Anterior cingulate cortex (tissue), 58 donors: Measurements from ENCODE around the gene EDIL3.
"Not testable (repeated sequence)": the region's sequence is repeated elsewhere in the genome, so short reads cannot be mapped to it uniquely, and the experiment has no call there.

Experiments
- DNase-seq, 58 donors: peaks; one replicate each; lab custom pipeline; 2025; lab: John Stamatoyannopoulos, UW

The EDIL3 gene

DNA sequence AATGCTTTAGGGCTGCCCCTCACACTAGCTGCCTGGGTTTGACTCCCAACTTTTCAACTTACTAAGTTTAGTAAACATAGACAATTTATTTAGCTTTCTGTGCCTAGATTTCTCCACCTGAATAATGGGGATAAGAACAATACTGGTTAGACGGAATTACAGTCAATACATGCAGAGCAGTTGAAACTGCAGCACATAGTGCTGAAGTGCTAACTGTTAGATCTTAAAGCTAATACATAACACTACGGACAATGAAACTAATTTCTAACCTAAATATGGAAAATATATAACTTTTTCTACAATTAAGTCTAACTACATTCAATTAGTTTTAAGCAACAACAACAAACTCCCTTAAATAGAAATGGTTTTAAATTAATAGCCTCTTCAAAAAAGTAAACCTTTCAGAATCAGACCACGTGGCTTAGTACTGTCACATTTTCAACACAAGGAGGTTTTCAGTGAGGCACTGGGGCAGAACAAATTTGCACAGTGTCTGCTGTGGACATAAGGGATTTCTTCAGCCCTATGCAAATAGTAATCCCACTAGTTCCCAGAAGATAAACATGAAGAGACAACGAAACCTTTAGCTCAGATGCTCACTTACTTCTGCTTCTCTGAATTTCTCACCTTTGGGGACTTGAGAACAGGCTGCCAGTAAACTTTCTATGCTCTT lies 293.4 kb downstream of the EDIL3 start:
- peak in 1 of 58 donors; percentile 9 for DNase-seq

DNA sequence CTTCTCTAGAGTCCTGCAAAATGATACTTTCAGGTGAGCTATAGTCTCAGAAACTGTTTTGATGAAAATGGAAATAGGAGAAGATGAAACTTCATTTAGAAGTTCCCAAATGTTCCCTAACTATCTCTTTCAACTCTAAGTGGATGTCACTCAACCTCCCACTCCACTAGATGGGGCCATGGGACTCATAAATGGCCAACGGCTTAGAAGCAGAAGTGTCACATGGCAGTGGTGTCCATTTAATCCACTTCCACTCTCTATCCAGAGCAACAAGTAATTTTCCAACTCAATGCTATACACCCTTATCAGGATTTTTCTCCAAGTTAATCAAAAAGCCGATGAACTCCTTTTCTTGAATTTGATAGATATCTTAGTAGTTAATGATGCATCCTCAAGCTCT lies 295.7 kb downstream of the EDIL3 start:
- peak in 1 of 58 donors; percentile 19 for DNase-seq

DNA sequence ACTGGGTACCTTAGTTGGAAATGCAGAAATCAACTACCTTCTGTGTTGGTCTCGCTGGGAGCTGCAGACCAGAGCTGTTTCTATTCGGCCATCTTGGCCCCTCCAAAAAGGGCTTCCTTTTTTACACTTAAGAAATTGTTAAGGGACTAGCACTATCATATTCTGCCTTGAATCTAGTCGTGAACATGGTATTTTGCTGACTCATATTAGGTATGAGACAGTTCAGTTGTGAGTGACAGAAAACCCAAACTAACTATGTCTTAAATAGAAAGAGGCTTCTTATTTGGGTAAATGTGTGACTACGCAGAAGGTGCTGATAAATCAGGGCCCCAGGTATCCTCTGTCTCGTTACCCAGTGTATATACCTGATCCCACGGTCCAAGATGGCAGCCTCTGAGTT lies 298.2 kb downstream of the EDIL3 start:
- no peak for DNase-seq

DNA sequence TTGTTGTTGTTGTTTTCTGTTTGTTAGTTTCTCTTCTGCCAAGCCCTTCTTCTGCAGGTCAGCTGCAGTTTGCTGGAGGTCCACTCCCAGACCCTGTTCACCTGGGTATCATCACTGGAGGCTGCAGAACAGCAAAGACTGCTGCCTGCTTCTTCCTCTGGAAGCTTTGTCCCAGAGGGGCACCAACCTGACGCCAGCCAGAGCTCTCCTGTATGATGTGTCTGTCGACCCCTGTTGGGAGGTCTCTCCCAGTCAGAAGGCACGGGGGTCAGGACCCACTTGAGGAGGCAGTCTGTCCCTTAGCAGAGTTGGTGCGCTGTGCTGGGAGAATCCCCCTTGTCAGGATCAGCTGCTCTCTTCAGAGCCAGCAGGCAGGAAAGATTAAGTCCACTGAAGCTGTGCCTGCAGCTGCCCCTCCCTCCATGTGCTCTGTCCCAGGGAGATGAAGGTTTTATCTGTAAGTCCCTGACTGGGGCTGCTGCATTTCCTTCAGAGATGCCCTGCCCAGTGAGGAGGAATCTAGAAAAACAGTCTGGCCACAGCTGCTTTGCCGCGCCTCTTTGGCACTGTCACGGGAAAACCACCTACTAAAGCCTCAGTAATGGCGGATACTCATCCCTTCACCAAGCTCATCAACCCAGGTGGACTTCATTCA lies 299.2 kb downstream of the EDIL3 start:
- no peak for DNase-seq

DNA sequence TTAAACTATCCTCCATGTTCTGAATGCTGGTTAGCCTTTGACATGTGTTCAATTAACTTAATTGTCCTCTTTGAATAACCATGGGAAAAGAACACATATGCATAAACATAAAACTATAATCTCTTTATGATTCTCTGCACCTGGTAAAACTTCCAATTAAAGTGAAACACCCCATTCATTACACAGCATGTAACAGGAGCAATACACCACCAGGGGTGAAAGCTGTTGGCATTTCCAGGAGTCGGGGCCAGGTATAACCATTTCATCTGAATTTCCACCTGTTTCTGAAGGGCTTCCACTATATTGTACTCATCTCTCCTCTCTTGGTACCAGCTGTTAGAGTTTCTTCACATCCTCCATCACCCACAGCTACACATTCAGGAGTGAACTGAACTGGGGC lies 303.8 kb downstream of the EDIL3 start:
- DNase-seq = no peak

DNA sequence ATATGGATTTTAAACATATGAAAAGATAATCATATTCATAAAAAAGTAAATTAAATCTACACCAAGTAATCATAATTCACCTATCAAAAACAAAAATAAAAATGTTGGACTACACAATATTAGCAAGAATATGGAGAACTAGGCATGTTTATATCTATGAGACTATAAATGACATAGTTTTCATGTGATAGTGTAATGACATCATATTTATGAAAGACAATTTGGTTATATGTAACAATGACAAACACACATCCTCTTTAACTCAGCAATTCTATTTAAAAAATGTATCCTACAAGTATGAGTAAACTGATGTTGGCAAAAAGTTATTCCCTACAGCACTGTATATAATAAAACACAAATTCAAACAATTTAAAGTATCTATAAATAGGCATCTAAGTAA lies 312.3 kb downstream of the EDIL3 start:
- DNase-seq = no peak

GRCh38 chr5:84069608-84070179 lies 315.0 kb downstream of the EDIL3 start:
- DNase-seq = no peak

DNA sequence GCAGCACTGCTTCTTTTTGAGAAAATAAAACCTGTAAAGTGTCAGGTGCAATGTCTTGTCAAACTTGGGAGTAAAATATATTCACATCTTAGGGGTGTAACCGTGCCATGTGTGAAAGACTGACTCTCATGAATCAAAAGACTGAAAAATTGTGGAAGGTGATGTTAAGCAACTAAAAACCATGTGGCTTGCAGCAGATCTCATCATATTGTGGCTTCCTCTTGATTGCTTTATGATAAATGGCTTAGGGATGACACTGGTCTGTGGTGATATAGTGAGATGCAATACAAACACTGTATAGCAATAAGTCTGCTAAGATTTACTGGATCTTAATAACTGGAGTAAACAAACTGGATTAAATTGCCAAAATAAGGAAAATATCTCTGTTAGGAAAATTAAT lies 321.6 kb downstream of the EDIL3 start:
- no peak for DNase-seq

GRCh38 chr5:84059672-84060071 lies 325.0 kb downstream of the EDIL3 start:
- DNase-seq = no peak

GRCh38 chr5:84058561-84058960 lies 326.1 kb downstream of the EDIL3 start:
- no peak for DNase-seq

DNA sequence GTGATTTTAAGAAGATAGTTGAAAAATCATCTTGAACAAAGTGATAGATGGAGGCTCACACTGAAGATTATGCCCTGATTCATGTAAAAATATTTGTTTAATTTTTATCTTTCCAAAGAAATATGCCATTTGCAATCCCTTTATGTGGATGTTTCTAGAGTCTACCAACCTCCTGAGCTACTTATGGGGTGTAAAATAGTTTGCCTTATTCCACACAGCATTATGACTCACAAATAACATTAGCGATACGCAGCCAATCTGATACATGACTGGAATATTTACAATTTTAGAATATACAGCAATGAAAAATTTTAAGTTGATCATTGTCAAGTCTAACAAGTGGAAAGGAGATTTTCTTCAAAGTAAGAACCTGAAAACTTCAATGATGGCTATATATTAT lies 327.5 kb downstream of the EDIL3 start:
- DNase-seq = no peak

DNA sequence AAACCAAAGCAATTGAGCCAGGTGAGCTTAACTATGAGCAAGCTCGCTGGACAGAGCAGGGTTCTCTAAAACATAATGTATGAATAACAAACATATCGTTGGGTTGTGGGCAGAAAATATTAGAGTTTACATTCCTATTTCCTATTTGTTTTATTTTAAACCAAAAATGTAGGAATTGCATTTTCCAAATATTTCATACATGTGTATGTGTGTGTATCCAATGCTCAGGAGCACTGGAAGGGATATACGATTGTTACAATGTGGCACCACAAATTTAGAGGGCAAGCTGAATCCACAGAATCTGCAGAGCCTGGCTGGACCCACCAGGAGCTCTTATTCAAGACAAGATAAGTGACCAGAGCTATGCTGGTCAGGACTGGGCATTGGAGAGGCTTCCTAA lies 338.7 kb downstream of the EDIL3 start:
- DNase-seq = no peak

GRCh38 chr5:84036842-84037241 lies 347.8 kb downstream of the EDIL3 start:
- DNase-seq = no peak

DNA sequence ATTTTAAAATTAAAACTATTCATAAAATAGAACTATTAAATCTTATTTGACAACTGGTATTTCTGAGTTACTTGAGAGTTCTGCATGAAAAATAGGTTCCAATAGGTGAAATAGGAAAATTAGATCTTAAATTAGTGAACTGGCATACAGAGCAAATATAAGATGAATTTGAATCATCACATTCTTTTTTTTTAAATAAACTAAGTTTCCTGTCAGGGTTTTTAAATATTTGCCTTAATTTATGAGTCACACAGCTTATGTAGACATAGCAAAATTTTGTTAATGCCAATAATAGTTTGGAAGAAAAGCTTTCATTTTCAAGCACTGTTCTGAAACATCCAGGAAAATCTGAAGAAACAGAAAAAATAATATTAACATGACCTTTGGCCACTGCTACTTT lies 352.4 kb downstream of the EDIL3 start:
- no peak for DNase-seq

GRCh38 chr5:84028093-84028492 lies 356.6 kb downstream of the EDIL3 start:
- DNase-seq = no peak

- not testable (repeated sequence) for DNase-seq
Measured at GRCh38 chr5:84018521-84018920, 366.2 kb downstream of the EDIL3 start.

GRCh38 chr5:84017523-84018172 lies 367.0 kb downstream of the EDIL3 start:
- DNase-seq = no peak

- no peak for DNase-seq
Measured at GRCh38 chr5:84016085-84016484, 368.6 kb downstream of the EDIL3 start.

GRCh38 chr5:84014966-84015365 lies 369.7 kb downstream of the EDIL3 start:
- DNase-seq = no peak

- no peak for DNase-seq
Measured at GRCh38 chr5:83993803-83994202, 390.9 kb downstream of the EDIL3 start.

GRCh38 chr5:83991566-83992224 lies 393.0 kb downstream of the EDIL3 start:
- DNase-seq = no peak
